Effector memory CD4-positive, alpha-beta T cell (primary cell): ENCODE measurements around the gene CIAO2B.
A peak's percentile ranks its signal among the peaks of the same experiment; 100 is the strongest.
"Not testable (repeated sequence)": the region's sequence is repeated elsewhere in the genome, so short reads cannot be mapped to it uniquely, and the experiment has no call there.

Experiments used
- DNase-seq, 3 donors: peaks; one replicate each; pipeline ENCODE4 v3.0.0-alpha.2; 2020
- H3K27ac ChIP-seq: 2 replicates; pipeline ENCODE4 v1.7.0; 2013; ENCODE audit warnings: mild to moderate bottlenecking, low read length, moderate library complexity; ENCODE audit not compliant: insufficient read depth, poor library complexity, severe bottlenecking
- H3K27me3 ChIP-seq: replicated peaks from 2 replicates; pipeline ENCODE4 v1.7.0; 2013; ENCODE audit warnings: mild to moderate bottlenecking, low read length; ENCODE audit not compliant: insufficient read depth, control insufficient read depth, poor library complexity, severe bottlenecking
- H3K36me3 ChIP-seq: 2 replicates; pipeline ENCODE4 v1.7.0; 2013; ENCODE audit warnings: mild to moderate bottlenecking, low read length, moderate library complexity; ENCODE audit not compliant: control insufficient read depth, insufficient read depth
- H3K4me1 ChIP-seq: 2 replicates; pipeline ENCODE4 v1.7.0; 2013; ENCODE audit warnings: low read length, mild to moderate bottlenecking; ENCODE audit not compliant: control insufficient read depth, insufficient read depth, poor library complexity, severe bottlenecking
- H3K4me3 ChIP-seq: 2 replicates; pipeline ENCODE4 v1.7.0; 2013; ENCODE audit warnings: low read length, low read depth, mild to moderate bottlenecking; ENCODE audit not compliant: insufficient read depth, poor library complexity, severe bottlenecking
- H3K9me3 ChIP-seq: 2 replicates; pipeline ENCODE4 v1.7.0; 2013; ENCODE audit warnings: mild to moderate bottlenecking, low read length, moderate library complexity; ENCODE audit not compliant: control insufficient read depth
- total RNA-seq, 3 donors: gene quantifications; one replicate each; lab custom pipeline; 2026; lab: John Stamatoyannopoulos, UW

The CIAO2B gene
- total RNA-seq, result 18.3 to 23.8 (median 22.5) reads per million in 3 donors

DNA sequence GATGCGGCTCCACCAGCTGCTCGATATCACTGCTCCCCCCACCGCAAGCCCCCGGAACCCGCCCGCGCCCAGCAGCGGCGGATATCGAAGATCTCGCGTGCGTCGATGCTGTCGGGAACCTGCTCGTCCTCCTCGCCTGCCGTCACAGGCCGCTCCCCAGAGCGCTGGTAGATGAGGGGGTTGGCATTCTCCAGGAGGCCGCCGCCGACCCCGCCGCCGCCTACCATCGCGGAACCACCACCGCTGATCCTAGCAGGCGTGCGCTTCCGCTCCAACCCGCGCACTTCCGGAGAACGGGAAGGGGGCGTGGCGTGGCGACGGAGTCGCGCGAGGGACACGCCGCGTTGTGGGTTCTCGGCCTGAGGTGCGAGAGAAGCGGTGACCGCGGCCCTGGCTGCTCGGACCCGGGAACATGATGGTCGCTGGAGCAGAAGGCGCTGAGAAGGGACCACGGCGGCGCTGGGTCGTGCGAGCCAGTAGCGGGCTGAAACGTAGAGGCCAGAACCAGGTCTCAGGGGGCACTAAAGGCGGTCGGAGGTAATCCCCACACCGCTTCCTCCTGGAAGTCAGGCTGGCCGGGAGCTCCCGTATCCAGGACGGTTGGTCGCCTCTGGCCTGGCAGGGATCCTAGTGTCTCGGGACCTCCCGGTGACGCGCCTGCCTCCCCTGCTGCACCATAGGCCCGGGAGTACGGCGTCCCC, at the start of gene CIAO2B:
CIAO2B (minus strand) TSS at position 265 of the 701 bp plus-strand sequence; CDS start at position 227, 38 bp downstream.
- H3K36me3 ChIP-seq, result peaks cover 13% of the 10 kb centered on the region
- no peaks in the 10 kb centered on the region for H3K9me3 ChIP-seq
- peak within 1 kb of the TSS; percentile 92 for H3K27ac ChIP-seq
- H3K27me3 ChIP-seq, result no peaks in the 10 kb centered on the region
- H3K4me1 ChIP-seq, result peaks cover 21% of the 10 kb centered on the region
- peak within 1 kb of the TSS; percentile 97 for H3K4me3 ChIP-seq
- DNase-seq, result peak; percentile 80 to 81 (median 80)

DNA sequence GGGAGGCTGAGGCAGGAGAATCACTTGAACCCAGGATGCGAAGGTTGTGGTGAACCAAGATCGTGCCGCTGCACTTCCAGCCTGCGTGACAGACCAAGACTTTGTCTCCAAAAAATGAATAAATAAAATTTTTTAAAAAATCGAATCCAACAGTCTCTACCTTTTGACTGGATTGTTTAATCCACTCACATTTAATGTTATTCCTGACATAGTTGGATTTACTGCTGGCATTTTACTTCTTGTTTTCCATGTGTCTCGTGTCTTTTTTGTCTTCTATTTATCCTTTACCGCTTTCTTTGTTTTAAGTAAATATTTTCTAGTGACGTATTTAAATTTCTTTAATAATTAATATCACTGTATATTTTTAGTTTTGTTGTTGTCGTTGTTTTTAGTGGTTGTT, 48.8 kb upstream of the CIAO2B start:
- no peaks in the 10 kb centered on the region for H3K9me3 ChIP-seq
- DNase-seq, result no peak
- H3K4me1 ChIP-seq, result peaks cover 17% of the 10 kb centered on the region
- H3K27me3 ChIP-seq, result no peaks in the 10 kb centered on the region
- no peak overlapping the region for H3K4me3 ChIP-seq
- no peaks in the 10 kb centered on the region for H3K36me3 ChIP-seq
- no peak overlapping the region for H3K27ac ChIP-seq

DNA sequence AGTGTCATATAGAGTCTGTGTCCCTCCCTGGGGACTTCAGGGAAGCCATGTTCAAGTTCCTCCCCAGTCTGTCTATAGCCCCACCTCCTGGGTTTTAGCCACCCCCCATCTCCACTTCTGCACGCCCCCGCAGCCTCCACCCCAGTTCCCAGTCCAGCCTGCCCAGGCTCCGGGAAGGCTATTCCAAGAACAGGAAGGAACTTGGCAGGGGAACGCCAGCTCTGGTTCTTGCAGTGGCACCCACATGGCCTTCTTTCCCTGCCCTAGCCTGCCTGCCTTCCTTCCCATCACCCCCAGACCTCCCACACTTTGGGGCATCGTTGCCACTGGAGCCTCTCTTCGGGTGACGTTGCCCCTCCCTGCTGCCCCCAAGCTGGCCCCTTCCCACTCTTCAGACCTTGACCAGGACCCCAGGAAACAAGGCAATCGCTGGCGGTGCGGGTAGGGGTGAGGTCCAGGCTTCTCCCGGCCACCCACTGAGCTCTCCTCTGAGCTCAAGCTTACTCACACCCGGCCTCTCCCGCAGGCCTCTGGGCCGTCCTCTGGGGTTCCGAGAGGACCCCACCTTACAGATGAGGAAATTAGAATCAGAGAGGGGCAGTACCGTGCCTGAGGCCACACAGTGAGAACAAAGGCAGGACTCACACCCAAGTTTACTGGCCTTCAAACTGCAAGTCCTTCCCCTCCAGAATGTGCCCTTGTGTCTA, 45.0 kb upstream of the CIAO2B start:
- DNase-seq, result no peak
- Histone ChIP-seq H3K4me3 (no peak overlapping the region), H3K4me1 (peaks cover 5% of the 10 kb centered on the region), H3K36me3 (no peaks in the 10 kb centered on the region), H3K9me3 (no peaks in the 10 kb centered on the region), H3K27me3 (no peaks in the 10 kb centered on the region), H3K27ac (no peak overlapping the region)

DNA sequence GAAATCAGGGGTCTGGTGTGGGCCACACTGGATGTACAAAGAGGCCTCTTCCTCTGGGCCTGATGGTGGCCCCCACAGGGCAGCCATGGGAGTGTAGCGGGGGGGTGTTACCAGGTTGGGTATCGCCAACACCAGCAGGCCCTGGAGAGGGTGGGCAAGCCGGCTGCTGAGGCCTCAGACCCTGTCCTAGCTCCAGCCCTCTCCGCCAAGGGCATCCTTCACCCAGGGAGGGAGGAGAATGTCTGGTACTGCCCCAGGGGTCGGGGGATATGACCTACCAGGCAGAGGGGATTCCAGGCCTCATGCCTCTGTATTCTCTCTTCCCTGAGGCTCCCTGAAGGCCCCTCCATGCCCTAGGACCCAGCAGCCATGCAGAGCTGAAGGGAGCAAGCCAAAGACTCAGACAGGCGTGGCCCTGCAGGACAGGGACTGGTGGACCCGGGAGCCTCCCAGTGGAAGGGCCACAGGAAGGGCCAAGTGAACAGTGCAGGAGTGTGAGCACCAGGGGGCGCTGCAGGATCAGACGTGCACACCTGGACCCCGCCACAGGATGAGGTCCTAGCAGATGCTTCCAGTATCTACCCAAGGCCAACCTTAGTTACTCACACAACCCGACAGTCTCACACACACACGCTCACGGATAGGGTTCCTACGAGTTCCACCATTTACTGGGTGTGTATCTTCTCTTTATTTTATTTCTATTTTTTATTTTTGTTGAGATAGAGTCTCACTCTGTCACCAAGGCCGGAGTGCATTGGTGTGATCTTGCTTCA, 43.3 kb upstream of the CIAO2B start:
- Histone ChIP-seq H3K4me3 (no peak overlapping the region), H3K4me1 (peaks cover 4% of the 10 kb centered on the region), H3K27me3 (no peaks in the 10 kb centered on the region), H3K36me3 (no peaks in the 10 kb centered on the region), H3K9me3 (no peaks in the 10 kb centered on the region), H3K27ac (no peak overlapping the region)
- peak; percentile 69 to 83 (median 77) for DNase-seq

DNA sequence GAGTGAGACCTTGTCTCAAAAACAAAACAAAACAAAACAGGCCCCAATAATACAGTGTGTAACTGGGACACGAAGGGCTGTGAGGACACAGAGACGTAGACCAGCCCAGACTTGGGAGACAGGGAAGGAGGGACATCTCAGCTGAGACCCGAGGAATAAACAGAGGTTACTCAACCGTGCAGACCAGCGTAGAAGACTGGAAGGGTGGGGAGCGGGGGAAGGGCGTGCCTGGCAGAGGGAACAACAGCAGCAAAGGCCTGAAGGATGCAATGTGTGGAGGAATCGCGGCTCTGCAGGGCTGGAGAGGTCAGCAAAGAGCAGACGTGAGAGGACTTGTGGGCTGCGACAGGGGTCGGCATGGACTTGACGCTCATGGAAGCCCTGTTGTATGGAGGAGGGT, 42.5 kb upstream of the CIAO2B start:
- DNase-seq, result no peak
- H3K27ac ChIP-seq, result no peak overlapping the region

DNA sequence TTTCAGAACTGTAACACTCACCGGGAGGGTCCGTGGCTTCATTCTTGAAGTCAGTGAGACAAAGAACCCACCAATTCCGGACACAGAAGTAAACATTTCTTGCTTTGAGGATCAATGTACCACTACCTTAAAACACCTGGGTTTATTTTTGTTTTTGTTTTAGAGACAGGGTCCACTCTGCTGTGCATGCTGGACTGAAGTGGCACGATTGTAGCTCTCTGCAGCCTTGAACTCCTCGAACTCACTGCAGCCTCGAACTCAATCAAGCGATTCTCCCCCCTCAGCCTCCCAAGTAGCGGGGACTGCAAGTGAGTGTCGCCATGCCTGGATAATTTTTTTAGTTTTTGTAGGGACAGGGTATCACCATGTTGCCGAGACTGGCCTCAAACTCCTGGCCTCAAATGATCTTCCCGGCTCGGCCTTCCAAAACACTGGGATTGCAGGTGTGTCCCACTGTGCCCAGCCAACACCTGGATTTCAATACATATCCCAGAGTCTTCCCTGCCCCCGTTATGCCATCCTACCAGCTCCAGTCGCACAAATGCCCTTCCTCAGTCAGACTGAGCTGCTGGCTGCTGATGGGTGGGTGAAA, 41.2 kb upstream of the CIAO2B start:
- H3K27ac ChIP-seq, result no peak overlapping the region
- no peaks in the 10 kb centered on the region for H3K27me3 ChIP-seq
- H3K4me3 ChIP-seq, result no peak overlapping the region

More for the DNA sequence above, 42.5 kb upstream of the CIAO2B start:
- Histone ChIP-seq H3K36me3 (no peaks in the 10 kb centered on the region), H3K9me3 (no peaks in the 10 kb centered on the region), H3K4me1 (no peaks in the 10 kb centered on the region), H3K27me3 (no peaks in the 10 kb centered on the region), H3K4me3 (no peak overlapping the region)

DNA sequence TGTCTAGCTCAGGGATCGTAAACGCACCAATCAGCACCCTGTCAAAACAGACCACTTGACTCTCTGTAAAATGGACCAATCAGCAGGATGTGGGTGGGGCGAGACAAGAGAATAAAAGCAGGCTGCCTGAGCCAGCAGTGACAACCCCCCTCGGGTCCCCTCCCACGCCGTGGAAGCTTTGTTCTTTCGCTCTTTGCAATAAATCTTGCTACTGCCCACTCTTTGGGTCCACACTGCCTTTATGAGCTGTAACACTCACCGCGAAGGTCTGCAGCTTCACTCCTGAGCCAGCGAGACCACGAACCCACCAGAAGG, 40.7 kb upstream of the CIAO2B start:
- DNase-seq, result peak; percentile 12 to 29 (median 22)

More for the DNA sequence above, 41.2 kb upstream of the CIAO2B start:
- Histone ChIP-seq H3K9me3 (no peaks in the 10 kb centered on the region), H3K36me3 (no peaks in the 10 kb centered on the region), H3K4me1 (no peaks in the 10 kb centered on the region)
- no peak for DNase-seq

DNA sequence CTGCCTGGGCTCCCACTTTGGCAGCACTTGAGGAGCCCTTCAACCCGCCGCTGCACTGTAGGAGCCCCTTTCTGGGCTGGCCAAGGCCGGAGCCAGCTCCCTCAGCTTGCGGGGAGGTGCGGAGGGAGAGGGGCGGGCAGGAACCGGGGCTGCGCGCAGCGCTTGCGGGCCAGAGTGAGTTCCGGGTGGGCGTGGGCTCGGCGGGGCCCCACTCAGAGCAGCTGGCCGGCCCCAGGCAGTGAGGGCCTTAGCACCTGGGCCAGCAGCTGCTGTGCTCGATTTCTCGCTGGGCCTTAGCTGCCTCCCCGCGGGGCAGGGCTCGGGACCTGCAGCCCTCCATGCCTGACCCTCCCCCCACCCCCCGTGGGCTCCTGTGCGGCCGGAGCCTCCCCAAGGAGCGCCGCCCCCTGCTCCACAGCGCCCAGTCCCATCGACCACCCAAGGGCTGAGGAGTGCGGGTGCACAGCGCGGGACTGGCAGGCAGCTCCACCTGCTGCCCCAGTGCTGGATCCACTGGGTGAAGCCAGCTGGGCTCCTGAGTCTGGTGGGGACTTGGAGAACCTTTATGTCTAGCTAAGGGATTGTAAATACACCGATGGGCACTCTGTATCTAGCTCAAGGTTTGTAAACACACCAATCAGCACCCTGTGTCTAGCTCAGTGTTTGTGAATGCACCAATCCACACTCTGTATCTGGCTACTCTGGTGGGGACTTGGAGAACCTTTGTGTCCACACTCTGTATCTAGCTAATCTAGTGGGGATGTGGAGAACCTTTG, 40.1 kb upstream of the CIAO2B start:
- H3K36me3 ChIP-seq, H3K4me1 ChIP-seq, DNase-seq, H3K9me3 ChIP-seq, H3K27ac ChIP-seq, H3K27me3 ChIP-seq, H3K4me3 ChIP-seq: not testable (repeated sequence)

More for the DNA sequence above, 40.7 kb upstream of the CIAO2B start:
- not testable (repeated sequence) for H3K9me3 ChIP-seq, H3K4me1 ChIP-seq, H3K27me3 ChIP-seq, H3K27ac ChIP-seq, H3K4me3 ChIP-seq, H3K36me3 ChIP-seq

DNA sequence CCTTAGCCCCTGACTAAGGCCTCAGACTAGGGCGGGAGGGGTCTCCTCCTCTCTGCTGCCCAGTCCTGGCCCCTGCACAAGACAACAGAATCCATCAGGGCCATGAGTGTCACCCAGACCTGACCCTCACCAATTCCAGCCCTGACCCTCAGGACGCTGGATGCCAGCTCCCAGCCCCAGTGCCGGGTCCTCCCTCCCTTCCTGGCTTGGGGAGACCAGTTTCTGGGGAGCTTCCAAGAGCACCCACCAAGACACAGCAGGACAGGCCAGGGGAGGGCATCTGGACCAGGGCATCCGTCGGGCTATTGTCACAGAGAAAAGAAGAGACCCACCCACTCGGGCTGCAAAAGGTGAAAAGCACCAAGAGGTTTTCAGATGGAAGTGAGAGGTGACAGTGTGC, 39.5 kb upstream of the CIAO2B start:
- H3K27ac ChIP-seq, result no peak overlapping the region
- DNase-seq, result no peak

More for the DNA sequence above, 39.5 kb upstream of the CIAO2B start:
- Histone ChIP-seq H3K36me3 (no peaks in the 10 kb centered on the region), H3K4me1 (no peaks in the 10 kb centered on the region), H3K4me3 (no peak overlapping the region), H3K27me3 (no peaks in the 10 kb centered on the region), H3K9me3 (no peaks in the 10 kb centered on the region)
